NCI-H1436 treated with DMSO at 0.1 percent for 48 hours (cell line): Measurements from ENCODE around the gene HDAC9.
A peak's percentile ranks its signal among the peaks of the same experiment; 100 is the strongest.

Experiments used
- DNase-seq: peaks from one replicate; lab custom pipeline; 2025; lab: John Stamatoyannopoulos, UW

HDAC9 gene

DNA sequence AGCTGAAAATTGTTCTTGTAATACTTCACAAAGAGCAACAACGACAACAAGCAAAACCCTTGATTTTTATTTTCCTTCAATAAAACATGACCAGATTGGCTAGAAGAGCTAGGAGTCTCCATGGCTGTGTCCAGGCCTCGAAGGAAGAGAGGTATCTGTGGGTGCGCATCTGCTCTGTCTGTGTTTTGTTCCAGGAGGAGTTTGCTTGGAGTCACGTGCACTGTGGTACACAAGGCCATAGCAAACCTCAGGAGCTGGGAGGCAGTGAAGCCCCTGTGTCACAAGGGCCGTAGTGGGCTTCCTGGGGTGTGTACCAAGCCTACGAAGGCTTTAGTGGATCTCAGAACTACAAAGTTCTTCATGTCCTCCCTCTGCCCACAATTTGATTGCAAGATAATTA is 350.2 kb downstream of the HDAC9 start:
- DNase-seq: no peak

DNA sequence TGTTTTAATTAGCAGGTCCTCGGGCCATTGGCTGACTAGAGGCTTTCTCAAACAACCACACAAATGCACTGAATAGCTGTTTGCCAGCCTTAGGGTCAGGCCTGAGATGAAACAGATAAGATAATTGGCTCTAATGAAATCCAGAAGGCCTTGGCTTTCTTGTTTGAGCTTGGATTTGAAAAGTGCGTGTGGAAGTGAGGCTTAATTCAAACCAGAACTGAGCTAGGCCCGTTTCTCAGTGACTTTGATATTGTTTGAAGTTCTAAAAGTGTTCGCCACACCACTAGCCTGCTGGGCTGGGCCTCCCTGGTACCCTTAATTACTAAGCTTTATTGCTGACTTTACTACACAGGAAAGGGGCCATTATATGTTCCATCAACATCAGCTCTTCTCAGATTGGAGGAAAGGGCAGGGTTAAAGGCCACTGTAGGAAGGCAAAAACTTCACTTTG is 351.2 kb downstream of the HDAC9 start:
- no peak for DNase-seq

DNA sequence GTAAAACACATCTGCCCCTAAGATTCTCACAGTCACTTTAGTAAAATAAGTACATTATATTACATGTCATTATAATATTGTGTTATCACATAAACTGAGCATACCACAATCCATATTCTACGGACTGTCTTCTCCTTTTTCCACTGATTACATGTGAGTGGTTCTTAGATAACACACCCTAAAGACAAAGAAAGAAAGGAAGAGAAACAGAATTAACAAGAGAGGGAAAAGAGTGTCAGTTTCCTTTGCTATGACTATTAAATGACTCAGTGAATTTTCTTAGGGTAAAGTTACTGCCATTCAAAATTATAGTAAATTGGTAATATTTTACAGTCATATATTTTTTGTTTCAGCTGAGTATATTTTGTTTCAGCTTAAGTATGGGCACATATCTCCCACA is 353.6 kb downstream of the HDAC9 start:
- no peak for DNase-seq

DNA sequence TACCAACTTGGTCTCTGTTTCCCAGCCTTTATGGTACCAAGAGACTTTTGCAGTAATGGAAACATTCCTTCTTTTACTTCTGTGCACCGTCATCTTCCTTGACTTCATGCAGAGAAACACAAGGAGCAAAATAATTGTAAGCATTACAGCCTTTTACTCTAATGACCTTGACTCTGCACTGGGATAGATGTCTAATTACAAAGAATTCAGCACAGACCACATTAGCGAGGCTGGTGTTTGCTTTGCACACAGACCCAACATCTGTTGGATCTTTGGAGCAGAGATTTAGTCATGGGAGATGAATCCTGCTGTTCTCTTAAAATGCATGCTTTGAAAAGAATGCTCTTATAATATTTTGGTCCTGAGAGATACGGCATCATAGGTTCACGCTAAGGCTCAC is 360.2 kb downstream of the HDAC9 start:
- DNase-seq: no peak

DNA sequence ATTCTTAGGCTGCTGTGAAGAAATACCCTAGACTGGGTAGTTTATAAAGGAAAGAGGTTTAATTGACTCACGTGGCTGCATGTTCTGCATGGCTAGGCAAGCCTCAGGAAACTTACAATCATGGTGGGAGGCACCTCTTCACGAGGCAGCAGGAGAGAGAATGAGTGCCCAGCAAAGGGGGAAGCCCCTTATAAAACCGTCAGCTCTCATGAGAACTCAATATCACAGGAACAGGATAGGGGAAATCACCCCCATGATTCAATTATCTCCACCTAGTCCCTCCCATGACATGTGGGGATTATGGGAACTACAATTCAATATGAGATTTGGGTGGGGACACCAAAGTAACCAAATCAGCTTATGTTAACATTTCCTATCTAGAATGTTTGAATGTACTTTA is 362.7 kb downstream of the HDAC9 start:
- no peak for DNase-seq

DNA sequence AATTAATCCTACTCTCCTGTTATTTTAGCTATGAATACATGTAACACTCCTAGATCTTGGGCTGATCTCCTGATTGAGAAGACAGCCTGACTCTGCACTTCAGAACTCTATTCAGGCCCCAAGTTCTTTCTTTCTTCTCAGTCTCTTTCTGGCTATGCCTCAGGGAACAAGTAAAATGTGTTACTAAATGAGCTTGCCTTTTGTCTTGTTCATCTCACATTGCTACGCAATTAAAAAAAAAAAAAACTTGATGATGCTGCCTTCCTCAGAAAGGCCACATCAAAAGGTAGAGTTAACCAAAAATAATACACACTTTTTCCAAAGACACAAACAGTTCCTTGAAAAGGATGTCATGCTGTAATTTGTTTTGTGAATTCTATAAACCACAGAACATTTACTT is 363.8 kb downstream of the HDAC9 start:
- no peak for DNase-seq

DNA sequence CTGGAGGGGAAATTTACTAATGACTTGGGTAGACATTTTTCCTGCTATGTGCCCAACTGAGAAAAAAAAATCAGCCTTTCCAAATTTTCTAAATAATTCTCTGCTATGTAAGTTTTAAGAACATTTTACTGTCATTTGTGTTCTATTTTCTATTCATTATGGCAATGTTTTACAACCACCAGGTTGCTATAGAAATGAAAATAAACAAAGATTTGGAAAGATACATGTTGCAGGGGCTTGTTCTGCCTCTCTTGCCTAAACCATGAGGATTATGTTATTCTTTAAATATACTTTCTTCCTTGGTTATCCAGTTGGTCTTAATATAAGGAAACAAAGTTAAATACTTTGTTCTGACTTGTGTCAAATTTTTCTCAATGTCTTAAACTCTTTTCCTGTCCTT is 364.7 kb downstream of the HDAC9 start:
- no peak for DNase-seq

DNA sequence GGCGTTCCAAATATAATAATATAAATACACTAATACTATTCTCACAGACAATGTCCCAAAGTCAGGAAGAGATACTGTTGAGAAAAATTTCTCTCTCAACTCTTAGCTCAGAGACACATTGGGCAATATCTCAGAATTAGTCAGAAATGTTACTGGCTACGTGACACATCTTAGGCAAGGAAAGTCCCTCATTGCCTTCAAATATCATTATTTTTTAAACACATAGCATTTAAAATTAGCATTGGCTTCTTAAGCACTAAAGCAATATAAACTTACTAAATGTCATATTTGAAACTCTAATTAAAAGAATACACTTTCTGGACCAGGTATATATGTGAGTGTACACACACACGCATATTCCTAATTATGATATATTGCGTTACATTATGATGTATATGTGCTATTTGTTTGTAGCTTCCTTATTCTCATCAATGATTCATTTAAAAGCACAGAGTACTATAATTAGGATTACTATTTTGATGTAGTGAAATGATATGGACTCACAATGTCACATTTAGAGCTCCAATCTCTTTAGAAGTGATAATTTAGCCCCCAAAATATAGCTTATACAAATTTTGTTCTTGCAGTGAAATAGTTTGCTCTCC is 366.1 kb downstream of the HDAC9 start:
- no peak for DNase-seq

DNA sequence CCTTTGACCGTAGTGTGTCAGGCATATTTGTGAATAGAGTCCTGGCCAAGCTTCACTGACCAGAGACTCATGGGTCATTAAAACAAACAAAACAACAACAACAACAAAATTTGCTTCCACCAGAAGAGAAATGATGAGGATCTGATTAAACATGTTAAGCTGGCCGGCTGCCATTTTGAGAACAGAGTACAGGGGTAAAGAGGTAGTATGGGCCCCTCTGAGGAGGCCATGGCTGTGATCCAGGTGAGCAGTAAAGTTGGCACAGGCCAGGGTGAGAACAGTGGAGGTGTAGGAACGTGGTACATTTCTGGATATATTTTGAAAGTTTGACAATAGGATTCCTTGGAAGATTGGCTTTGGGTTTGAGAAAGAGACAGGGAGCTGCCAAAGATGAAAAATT is 369.4 kb downstream of the HDAC9 start:
- no peak for DNase-seq

DNA sequence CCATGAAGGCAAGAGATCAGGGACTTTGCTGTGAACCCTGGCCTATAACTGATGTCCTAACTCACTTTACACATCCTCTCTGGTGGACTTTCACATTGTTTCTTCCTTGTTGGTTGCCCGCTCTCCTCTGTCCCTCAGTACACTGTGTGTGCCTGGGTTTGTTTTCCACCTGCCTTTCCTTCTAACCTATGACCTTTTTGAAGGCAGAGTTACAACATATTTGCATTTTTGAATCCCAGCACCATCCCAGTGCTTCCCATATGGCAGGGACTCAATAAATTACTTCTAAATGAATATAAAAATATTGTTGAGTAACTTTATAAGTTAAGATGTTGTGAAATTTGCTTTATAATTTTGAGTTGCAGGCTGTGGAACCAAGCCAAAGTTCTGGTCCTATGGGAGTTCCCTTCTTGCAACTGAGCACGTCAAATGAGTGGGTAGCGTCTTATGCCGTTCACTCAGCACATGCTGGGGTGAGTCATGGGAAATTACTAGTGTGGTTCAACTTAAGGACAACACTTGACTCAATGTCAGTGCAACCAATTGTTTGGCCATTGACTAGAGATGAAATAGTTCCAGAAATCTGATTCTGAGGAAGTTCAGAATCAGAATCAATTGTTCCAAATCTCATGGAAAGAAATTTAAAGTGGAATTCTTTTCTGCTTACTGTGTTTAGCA is 370.9 kb downstream of the HDAC9 start:
- peak; percentile 32 for DNase-seq

DNA sequence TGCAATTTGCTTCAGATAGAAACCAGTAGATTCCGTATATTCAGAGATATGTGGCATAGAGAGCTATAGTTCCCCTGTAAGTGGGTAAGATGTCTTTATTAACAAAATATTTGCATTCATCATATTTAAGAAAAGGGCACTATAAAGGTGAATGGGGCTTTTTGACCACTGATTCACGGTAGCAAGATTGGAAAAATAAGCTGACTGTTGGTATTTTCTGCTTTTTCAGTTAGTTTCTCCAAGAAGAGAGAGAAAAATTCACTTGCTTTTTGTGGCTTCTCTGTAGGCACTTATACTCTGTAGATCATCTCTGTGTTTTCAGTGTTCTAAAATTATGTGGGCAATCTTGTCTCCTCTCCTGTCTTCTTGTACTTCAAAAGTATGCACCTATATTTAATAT is 376.8 kb downstream of the HDAC9 start:
- no peak for DNase-seq

DNA sequence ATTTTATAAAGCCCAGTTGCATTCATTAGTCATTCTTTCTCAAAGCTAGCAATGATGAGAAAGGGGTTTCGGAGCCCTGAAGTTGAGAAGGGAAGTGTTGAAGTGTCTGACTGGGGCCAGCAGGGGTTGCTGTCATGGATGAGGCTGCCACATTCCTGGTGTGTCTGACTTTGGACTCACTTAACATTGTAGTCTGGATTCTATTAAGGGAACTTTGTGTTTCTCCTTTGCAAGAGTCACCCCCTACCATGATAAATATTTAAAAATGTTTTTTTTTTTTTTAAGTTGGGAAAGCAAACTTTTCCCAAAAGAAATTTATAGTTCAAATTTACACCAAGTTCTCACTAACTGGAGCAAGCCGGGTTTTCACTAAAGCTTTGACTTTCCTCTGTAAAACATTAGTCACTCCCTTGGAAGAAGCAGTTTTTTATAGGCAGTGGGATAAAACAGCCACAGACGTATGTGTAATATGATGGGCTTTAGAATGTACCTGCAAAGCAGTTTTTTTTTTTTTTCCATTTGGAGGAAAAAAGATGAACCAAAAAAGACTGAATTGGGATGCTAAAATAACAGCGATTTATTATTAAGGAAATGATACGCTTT is 378.3 kb downstream of the HDAC9 start:
- DNase-seq: no peak

DNA sequence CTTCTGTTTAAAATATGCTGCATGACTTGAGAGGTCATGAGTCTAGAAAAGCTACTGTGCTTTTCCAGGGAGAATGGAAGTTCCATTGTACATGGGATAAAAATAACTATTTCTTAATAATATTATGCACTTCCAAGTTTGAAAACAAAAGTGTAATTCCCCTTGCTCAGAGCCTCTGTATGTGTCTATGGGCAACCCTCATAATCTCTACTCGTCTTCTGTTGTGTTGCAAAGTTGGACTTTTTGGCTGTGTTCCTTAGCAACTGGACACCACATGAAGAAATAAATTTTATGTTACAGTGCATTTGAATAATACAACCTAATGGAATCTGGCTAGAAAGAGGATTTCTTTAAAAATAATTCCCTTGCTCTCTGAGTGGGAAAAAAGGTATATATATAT is 379.3 kb downstream of the HDAC9 start:
- DNase-seq: no peak

DNA sequence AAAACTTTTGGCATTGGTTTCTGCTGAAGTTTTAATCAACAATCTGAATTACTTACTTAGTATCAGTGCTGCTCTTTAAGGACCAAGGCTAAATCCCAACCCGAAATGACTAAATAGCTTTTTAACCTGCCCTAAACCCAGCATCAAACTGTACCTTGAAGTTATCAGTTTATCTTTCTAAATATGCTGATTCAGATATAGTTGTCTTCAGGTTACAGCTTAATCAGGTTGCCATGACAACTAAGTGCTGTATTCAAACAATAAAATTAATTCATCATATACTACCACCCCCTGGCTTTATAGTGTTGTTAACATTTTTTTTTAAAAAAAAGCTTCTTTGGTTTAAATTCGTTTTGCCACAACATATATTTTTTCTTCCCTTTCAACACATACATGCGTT is 382.3 kb downstream of the HDAC9 start:
- no peak for DNase-seq

DNA sequence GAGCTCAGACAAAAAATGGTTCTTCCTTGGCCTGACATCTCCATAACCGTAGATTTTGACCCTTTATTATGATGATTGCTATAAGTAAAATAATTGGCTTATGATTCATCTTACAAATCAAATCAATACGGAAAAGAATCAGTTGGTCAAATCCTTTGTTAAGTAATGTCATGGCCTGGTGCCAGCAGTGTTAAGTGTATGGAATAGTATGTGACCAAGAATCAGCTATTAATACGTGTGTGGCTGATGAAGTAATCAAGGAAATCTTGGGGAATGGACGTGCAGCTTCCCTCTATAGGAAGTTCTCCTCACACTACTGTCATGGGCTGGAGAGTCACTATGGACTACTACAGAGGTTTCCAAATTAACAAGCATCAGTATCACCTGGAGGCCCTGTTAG is 391.3 kb downstream of the HDAC9 start:
- no peak for DNase-seq

DNA sequence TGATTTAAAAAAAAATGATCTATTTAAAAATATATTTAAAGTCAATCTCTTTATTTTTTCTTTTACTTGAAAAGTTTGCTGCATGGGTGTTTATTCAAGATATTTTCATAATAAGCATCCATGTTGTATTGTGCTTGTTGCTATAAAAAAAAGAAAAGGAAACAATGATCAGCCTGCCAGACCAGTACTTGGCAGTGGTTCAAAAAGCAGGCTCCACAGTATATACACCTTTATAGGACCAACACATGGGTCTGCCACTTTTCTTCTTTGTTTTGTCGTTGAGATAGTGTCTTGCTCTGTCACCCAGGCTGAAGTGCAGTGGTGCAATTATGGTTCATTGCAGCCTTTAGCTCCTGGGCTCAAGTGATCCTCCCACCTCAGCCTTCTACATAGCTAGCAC is 393.9 kb downstream of the HDAC9 start:
- DNase-seq: no peak

DNA sequence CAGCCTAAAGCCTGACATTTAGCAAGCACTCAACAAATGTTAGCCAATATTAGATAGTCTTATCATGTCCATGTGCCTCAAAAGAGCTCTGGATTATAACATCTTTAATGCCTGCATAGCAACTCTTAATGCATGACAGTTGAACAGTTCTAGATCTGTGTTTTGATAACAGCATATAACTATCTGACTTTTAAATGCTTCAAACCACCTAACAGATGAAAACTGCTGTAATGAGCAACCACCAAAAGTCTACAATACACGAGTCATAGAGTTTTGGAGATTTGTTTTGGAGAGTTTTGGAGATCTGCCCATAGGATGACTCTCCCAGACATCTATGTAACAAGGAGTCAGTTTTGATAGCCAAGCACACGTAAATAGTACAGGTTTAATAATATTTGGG is 394.6 kb downstream of the HDAC9 start:
- no peak for DNase-seq

DNA sequence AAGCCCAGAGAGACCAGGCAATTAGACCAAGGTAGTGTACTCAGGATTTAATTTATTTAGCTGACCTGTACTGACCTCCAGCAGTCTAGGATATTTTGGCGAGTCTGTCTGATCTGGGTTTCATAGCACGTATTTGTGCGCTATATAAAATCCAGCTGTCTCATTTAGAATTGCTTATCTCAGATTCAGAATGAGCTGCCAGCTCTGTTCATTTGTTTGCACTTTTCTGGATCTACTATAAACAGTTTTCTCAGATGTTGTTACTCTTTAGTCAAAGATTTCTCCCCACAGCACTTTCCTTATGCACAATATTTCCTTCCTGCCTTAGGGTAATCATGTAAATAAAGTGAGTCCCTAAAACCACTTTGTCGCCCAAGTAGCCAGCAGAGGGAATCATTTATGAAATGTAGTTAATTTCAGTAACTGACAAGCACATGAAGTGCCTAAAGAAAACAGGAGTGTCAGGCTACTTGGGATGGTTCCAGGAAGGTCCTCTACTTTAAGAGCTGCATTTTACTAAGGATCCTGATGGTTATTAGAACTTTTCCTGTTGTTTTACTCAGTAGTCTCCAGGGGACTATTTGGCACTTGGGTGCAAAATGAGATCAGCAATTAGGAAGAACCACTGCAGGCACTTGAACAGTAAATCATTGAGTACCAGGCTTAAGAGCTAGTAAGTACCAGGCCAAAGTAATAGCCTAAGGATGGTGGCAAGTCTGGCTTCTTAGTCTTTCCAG is 395.5 kb downstream of the HDAC9 start:
- DNase-seq: peak; percentile 11

DNA sequence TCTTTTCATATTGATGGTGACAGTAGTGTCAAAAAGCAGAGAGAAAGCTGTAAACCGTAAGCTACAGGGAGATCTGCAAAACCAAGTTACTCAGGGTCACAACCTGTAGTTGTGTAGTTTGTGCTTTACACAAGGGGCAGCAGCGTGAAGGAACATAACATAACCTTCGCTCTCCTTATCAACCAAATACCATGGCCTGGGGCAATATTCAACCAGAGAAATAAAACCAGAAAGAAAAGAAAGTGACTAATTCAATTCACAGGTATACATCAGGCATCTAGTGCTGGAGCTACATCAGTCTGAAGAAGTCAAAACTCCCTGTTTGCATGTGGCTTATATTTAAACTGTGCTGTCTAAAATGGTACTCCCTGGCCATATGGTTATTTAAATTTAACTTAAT is 397.6 kb downstream of the HDAC9 start:
- DNase-seq: no peak

DNA sequence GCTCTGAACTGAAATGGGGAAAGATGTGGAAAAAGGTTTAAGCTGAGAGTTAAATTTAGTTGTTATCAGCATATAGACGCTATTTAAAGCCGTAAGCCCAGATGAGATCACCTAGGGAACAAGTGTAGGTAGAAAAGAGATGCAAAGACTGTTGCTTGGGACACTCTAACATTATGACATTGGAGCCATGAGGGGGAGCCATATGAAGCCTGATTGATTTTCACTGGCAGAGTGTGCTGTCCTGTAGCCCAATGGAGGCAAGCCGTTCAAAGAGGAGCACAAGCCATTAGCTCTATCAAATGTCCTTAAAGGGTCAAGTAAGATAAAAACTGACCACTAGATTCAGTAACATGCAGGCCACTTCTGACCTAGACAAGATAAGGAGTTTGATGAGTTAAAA is 398.6 kb downstream of the HDAC9 start:
- DNase-seq: no peak

DNA sequence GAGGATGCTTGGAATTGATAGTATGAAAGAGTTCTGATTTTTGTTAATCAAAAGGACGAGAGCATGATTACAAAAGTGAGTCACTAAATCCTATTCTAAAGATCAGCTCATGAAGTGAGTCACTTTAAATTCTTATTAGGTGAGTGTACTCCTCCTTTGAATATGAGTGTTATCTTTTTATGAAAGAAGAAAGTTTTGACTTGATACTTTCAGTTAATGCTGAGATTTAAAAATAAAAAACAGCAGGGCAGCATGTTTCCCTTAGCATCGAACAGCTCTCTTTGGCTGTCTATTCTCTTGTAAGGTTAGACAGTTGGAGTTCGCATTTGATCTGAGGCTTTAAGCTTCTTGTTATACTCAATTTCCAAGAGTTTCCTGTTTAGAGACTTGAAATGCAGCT is 399.9 kb downstream of the HDAC9 start:
- no peak for DNase-seq

DNA sequence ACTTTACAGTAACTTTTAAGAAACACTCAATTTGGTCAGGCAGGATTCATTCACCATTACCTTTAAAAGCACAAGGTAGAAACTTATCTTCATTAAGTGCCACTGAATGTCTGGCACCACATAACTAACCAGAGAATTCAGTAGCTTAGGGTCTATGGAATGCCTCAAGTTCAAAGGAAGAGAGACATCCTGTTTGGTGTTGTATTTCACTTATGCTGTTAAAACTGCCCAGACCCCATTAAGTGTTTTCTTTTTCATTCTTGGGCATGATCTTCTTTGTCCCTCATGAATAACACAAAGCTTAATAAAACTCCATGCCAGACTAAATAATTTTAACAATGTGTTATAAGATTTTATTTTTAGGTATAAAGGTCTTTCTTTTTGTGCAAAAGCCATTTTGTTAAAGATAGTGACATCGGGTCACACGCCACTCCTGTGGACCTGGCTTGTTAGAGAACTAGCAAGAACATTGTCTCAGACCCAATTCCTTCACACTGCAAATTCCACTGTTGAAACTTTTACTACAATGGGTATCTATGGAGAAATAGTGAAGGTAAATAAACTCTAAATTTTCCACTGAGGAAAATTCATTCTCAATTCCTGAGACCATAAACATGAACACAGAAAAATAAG is 400.9 kb downstream of the HDAC9 start:
- DNase-seq: no peak

DNA sequence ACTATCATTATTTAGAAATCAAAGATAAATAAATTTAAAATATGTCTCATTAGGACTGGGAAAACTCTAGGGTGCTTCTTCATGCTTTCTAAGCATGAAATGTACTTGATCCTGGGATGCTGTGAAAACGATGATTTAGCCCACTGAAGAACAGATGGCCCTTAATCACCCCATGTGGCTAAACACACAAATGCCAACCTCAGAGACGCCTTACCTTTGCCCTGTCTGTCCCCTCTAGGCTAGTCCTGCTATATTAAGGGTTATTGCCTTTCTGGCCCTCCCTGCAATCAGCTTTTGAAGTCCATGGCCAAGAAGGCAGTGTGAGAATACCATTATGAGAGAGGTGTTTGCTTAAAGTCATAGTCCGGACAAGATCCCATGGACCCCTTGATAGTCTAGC is 404.7 kb downstream of the HDAC9 start:
- no peak for DNase-seq
